Brain microvascular endothelial cell (primary cell): ENCODE data around the gene TSNAXIP1.
A peak's percentile ranks its signal among the peaks of the same experiment; 100 is the strongest.

ENCODE experiments used
- DNase-seq: peaks from one replicate; pipeline ENCODE4 v3.0.0-alpha.2; 2020
- H3K27ac ChIP-seq: fragments of 250-450 bp; sonication (Bioruptor Pico); 2 replicates; pipeline ENCODE4 v1.5.1; 2020; ENCODE audit warnings: mild to moderate bottlenecking, moderate library complexity
- H3K27me3 ChIP-seq: fragments of 250-450 bp; sonication (Bioruptor Pico); replicated peaks from 2 replicates; pipeline ENCODE4 v1.5.1; 2020; ENCODE audit warnings: mild to moderate bottlenecking
- H3K36me3 ChIP-seq: fragments of 250-450 bp; sonication (Bioruptor Pico); replicated peaks from 2 replicates; pipeline ENCODE4 v1.5.1; 2020; ENCODE audit warnings: mild to moderate bottlenecking
- H3K4me3 ChIP-seq: 2 replicates; pipeline ENCODE4 v1.5.1; 2011; ENCODE audit warnings: low read depth, mild to moderate bottlenecking, control low read depth, low read length, moderate library complexity
- in situ Hi-C: cut with HindIII; loops from 2 replicates; pipeline ENCODE4 v1.10.0; 2017; ENCODE audit warnings: low sequenced_read_pairs, low pct_ligation_motif_present
- TF ChIP-seq, protein P1 (sequence below): IDR thresholded peaks from 2 replicates; pipeline ENCODE4 v1.5.1; 2011; ENCODE audit warnings: low read depth, mild to moderate bottlenecking, moderate library complexity, low read length, control low read depth, inconsistent platforms; ENCODE audit errors: missing control alignments

The TSNAXIP1 gene

DNA sequence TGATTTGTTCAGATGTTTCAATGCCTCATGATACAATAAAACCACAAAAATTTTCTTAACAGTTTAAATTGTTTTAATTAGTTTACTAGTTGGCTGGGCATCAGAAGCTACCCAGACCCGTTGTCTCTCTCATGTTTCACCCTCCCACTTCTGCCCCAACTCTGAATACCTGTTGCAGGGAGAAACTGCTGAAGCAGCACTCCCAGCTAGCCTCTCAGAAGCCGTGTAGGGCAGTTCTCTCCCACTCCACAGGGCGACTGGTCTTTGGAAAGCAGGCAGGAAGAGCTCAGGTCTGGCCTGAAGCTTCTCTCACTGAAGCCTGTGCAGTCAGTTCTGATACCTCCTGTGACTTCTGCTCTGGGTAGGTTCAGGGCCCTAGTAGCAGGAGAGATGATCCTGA lies 64.6 kb downstream of the TSNAXIP1 start:
- in situ Hi-C loops = no loop called here
- Histone ChIP-seq H3K27ac (no peak overlapping the region), H3K27me3 (no peaks in the 10 kb centered on the region), H3K36me3 (peaks cover 59% of the 10 kb centered on the region), H3K4me3 (no peak overlapping the region)
- TF ChIP-seq, protein P1, sequence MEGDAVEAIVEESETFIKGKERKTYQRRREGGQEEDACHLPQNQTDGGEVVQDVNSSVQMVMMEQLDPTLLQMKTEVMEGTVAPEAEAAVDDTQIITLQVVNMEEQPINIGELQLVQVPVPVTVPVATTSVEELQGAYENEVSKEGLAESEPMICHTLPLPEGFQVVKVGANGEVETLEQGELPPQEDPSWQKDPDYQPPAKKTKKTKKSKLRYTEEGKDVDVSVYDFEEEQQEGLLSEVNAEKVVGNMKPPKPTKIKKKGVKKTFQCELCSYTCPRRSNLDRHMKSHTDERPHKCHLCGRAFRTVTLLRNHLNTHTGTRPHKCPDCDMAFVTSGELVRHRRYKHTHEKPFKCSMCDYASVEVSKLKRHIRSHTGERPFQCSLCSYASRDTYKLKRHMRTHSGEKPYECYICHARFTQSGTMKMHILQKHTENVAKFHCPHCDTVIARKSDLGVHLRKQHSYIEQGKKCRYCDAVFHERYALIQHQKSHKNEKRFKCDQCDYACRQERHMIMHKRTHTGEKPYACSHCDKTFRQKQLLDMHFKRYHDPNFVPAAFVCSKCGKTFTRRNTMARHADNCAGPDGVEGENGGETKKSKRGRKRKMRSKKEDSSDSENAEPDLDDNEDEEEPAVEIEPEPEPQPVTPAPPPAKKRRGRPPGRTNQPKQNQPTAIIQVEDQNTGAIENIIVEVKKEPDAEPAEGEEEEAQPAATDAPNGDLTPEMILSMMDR = no peak
- DNase-seq = no peak

DNA sequence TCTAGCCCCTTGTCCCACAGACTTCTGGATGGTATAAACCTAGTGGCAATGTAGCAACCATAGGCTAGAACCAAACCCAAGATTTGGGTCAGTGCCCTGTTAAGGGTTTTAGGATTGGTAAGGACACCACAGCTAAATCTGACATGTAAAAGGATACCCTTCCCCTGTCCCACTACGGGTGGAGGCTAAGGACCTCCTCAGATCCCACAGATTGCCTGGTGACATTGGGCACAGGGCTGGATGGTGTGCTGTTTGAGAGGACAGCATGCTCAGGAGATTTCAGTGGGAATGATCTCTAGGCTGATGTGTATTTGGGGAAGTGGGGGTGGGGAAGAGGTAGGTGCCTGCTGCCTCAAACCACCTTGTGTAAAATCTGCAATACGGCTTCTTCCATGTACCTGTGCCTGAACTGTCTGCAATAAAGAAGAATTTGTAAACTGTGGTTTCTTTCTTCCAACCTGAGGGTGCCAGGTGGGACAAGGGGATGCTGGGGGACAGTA lies 65.5 kb downstream of the TSNAXIP1 start:
- DNase-seq = no peak
- Histone ChIP-seq H3K4me3 (no peak overlapping the region), H3K27me3 (no peaks in the 10 kb centered on the region), H3K27ac (no peak overlapping the region), H3K36me3 (peaks cover 59% of the 10 kb centered on the region)
- TF ChIP-seq, protein P1 = no peak
- in situ Hi-C loops = no loop called here

DNA sequence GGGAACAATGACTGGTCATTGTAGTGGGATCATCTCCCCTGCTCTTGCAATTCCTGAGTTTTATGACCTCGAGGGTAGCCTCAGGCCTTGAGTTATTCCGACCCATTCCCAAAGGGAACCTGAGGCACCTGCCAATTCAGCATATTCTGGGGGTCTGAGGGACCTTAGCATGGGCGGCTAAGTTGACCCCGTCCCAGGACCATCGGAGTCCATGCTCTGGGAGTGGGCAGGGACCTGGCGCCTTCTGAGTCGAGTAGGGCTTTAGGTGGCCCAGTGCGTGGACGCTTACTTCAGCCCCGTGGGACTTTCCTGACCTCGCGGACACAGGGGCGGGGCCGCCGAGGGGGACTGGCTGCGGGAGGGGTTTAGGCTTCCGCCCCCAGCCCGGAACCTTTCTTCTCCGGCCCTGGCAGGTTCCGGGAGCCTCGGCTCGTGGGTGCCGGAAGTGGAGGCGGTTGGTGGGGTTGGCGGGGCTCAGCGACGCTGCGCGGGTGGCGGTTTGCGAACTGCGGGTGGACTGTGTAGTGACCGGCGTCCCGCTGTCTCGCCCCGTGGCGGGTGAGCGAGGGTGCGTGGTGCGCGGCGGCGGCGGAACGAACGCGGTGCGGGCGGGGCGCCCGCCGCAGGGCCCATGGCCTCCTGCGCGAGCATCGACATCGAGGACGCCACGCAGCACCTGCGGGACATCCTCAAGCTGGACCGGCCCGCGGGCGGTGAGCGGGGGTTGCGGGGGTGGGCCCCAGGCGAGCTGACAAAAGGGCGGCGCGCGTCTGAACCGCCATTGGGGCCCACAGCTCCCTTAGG lies 66.1 kb downstream of the TSNAXIP1 start, which contains the start of gene EDC4:
Gene EDC4 (plus strand): TSS at position 422 of the 804 bp plus-strand sequence. CDS start 210 bp downstream, at position 632.
- TF ChIP-seq, protein P1 = no peak
- Histone ChIP-seq H3K36me3 (peaks cover 59% of the 10 kb centered on the region), H3K27me3 (no peaks in the 10 kb centered on the region), H3K4me3 (peak within 1 kb of the TSS; percentile 87), H3K27ac (peak within 1 kb of the TSS; percentile 51)
- in situ Hi-C loops = no loop called here
- peak; percentile 64 for DNase-seq

DNA sequence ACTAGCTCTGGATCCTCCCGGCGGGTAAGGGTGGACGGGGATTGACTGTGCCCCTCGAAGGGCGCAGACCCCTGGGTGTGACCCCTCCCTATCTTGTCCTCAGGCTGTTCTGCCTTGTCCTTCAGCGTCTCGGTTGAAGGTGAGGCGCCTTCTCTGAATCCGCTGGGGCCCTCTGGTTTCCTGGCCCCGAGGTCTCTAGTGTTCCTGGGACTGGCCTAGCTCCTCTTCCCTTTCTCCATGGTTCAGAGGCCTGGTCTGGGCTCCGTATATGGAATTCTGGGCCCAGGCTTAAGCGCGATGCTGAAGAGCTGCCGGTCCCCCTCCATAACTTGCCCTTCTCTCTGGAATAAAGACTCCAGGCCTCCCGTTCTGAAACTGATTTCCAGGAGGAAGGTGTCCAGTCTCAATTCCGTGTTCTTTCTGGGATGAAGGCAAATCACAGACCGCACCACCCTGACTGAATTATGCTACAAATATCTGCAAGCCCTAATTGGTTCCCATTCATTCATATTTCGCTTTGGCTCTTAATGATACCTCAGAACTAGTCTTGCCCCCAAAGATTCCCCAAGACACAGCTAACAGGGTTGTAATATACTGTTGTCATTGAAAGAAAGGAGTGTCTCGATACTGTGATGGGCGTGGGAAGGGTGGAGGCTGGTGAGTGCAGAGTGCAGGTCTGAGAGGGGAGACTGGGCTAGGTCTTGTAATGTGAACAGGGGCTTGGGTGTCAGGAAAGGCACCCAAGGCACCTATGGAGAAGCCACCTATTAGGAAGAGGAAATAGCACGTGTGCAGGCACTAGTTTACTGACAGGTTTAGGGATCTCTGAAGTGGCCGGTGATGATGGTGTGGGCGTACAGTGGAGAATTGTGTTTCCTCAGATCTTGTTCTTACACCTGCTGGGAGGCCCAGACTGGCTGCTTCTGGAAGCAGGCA lies 67.0 kb downstream of the TSNAXIP1 start:
- Histone ChIP-seq H3K27ac (peak overlapping the region; percentile 51), H3K4me3 (peak overlapping the region; percentile 87), H3K36me3 (peaks cover 59% of the 10 kb centered on the region), H3K27me3 (no peaks in the 10 kb centered on the region)
- no peak for DNase-seq
- TF ChIP-seq, protein P1 = no peak
- in situ Hi-C loops = no loop called here

DNA sequence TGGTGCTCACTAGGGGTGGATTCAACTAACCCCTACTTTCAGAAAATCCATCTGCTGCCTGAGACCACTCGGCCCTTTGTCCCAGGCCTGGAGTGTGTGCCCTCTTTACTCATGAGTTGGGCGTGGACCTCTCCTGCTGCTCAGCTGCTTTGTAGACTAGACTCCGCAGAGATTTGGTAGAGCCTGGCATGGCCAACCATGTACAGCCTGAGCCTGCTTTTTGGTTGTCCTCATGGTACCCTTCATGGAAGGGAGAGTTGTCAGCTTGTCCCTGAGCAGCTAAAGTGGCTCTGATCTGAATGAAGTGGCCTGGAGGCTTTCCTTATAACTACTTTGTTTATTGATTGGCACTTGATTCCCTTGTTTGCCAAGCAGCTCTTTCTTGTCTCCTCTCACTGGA lies 67.7 kb downstream of the TSNAXIP1 start:
- peaks cover 59% of the 10 kb centered on the region for H3K36me3 ChIP-seq
- DNase-seq = no peak
- H3K4me3 ChIP-seq = peak overlapping the region; percentile 87
- no peaks in the 10 kb centered on the region for H3K27me3 ChIP-seq
- in situ Hi-C loops = no loop called here
- TF ChIP-seq, protein P1 = no peak
- H3K27ac ChIP-seq = no peak overlapping the region
